ENCODE measurements around the gene PRKACG.

DNA sequence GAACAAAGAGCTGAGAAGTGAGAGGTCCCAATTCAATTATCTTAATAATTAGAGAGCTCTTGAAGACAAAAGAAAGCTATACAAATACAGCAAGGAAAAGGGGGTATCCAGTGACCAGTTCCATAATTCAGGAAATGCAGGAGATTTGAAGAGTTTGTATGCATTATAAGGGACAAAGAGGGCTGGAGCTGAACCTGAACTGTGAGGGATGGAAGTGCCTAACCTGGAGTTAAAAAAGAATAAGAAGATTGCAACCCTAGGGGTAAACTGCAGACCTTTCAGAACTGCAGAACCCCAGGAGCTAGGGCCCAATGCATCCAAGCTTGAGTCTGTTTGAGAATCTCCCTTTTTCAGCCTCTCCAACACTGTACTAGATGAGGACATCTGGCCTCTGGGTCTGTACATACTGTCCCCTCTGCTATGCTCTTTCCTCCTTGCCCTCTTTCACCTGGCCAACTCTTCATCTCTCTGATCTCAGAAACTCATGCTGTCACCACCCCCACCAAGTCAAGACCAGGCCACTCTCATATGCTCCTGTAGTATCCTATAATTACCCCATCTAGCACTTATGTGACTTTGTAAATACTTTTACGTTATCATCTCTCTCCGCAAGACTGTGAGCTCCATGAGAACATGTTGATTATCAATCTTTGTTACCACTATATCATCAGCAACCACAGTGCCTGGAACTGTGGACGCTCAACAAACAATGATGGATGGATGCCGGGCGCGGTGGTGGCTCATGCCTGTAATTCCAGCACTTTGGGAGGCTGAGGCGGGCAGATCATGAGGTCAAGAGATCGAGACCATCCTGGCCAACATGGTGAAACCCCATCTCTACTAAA is 6.6 kb upstream of the PRKACG start:
- no peak for TF ChIP-seq EZH2 (IDR thresholded peaks at IDR 0.05; ENCODE audit: borderline replicate concordance, low read length)
- TF ChIP-seq, protein P1, sequence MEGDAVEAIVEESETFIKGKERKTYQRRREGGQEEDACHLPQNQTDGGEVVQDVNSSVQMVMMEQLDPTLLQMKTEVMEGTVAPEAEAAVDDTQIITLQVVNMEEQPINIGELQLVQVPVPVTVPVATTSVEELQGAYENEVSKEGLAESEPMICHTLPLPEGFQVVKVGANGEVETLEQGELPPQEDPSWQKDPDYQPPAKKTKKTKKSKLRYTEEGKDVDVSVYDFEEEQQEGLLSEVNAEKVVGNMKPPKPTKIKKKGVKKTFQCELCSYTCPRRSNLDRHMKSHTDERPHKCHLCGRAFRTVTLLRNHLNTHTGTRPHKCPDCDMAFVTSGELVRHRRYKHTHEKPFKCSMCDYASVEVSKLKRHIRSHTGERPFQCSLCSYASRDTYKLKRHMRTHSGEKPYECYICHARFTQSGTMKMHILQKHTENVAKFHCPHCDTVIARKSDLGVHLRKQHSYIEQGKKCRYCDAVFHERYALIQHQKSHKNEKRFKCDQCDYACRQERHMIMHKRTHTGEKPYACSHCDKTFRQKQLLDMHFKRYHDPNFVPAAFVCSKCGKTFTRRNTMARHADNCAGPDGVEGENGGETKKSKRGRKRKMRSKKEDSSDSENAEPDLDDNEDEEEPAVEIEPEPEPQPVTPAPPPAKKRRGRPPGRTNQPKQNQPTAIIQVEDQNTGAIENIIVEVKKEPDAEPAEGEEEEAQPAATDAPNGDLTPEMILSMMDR (conservative IDR thresholded peaks at IDR 0.05 in 1 of 2, IDR thresholded peaks at IDR 0.05 in 1 of 2; ENCODE audit: extremely low read depth in 1 of 2, insufficient read depth in 1 of 2, low read depth in 1 of 2, low read length in 2 of 2): no peak
